Smooth muscle cell (in vitro differentiated cells): Measurements from ENCODE around the gene CSTPP1. TPM values are rescaled to one million over a fixed set of nuclear protein-coding genes. Genes with fewer than 3 reads are reported as not detected.

ENCODE experiments used
- DNase-seq: peaks from one replicate; lab custom pipeline; 2025; ENCODE audit not compliant: unreplicated experiment; lab: John Stamatoyannopoulos, UW
- H2AFZ ChIP-seq: fragments of 200-600 bp; sonication (generic); 2 replicates; pipeline ENCODE4 v1.6.0; 2016; ENCODE audit warnings: antibody characterized with exemption, low read depth, mild to moderate bottlenecking
- H3F3A ChIP-seq: fragments of 200-600 bp; sonication (generic); 2 replicates; pipeline ENCODE4 v1.6.0; 2017; ENCODE audit warnings: antibody characterized with exemption, low read depth
- H3K27ac ChIP-seq: fragments of 200-600 bp; sonication (generic); 2 replicates; pipeline ENCODE4 v1.5.1; 2016; ENCODE audit warnings: low read depth, mild to moderate bottlenecking
- H3K27me3 ChIP-seq: fragments of 200-600 bp; sonication (generic); 2 replicates; pipeline ENCODE4 v1.6.1; 2016; ENCODE audit warnings: low read depth, mild to moderate bottlenecking
- H3K36me3 ChIP-seq: fragments of 200-600 bp; sonication (generic); 2 replicates; pipeline ENCODE4 v1.5.1; 2016; ENCODE audit warnings: low read depth
- H3K4me1 ChIP-seq: fragments of 200-600 bp; sonication (generic); 2 replicates; pipeline ENCODE4 v1.5.1; 2016; ENCODE audit warnings: low read depth
- H3K4me2 ChIP-seq: fragments of 200-600 bp; sonication (generic); 2 replicates; pipeline ENCODE4 v1.6.0; 2016; ENCODE audit warnings: mild to moderate bottlenecking
- H3K4me3 ChIP-seq: fragments of 200-600 bp; sonication (generic); 2 replicates; pipeline ENCODE4 v1.5.1; 2016; ENCODE audit warnings: mild to moderate bottlenecking
- H3K79me2 ChIP-seq: fragments of 200-600 bp; sonication (generic); 2 replicates; pipeline ENCODE4 v1.6.0; 2016; ENCODE audit warnings: low read depth, mild to moderate bottlenecking
- H3K9ac ChIP-seq: fragments of 200-600 bp; sonication (generic); 2 replicates; pipeline ENCODE4 v1.6.0; 2016; ENCODE audit warnings: low read depth
- H3K9me3 ChIP-seq: fragments of 200-600 bp; sonication (generic); replicated peaks from 2 replicates; pipeline ENCODE4 v1.5.1; 2016; ENCODE audit warnings: low read depth
- H4K20me1 ChIP-seq: fragments of 200-600 bp; sonication (generic); 2 replicates; pipeline ENCODE4 v1.6.0; 2016; ENCODE audit warnings: low read depth
- WGBS: methylation state at CpG from one replicate; pipeline ENCODE4 v1.1.7; 2016; ENCODE audit warnings: low lambda C conversion rate; 5-methylcytosine and 5-hydroxymethylcytosine counted together
- polyA plus RNA-seq: library from polyadenylated mRNA; unstranded; fragments of >200 nt; fragmentation: Nextera tagmentation; extraction: Ambion mirVana; gene quantifications from 2 replicates; pipeline ENCODE4 v1.2.1, GENCODE V29; 2016
- total RNA-seq: library from RNA; depleted of rRNA; stranded (reverse); fragments of >200 nt; gene quantifications from 2 replicates; pipeline ENCODE4 v1.2.3, GENCODE V29; 2014
- TF ChIP-seq, protein P1 (sequence below): fragments of 200-600 bp; sonication (generic); IDR thresholded peaks from 2 replicates; pipeline ENCODE4 v1.5.1; 2017; ENCODE audit warnings: borderline replicate concordance, mild to moderate bottlenecking, antibody characterized with exemption; ENCODE audit not compliant: insufficient read depth, poor library complexity, severe bottlenecking

Gene CSTPP1
- total and polyA plus RNA-seq, 2 experiments from 2014 or later, result 37.4 to 44.8 TPM

DNA sequence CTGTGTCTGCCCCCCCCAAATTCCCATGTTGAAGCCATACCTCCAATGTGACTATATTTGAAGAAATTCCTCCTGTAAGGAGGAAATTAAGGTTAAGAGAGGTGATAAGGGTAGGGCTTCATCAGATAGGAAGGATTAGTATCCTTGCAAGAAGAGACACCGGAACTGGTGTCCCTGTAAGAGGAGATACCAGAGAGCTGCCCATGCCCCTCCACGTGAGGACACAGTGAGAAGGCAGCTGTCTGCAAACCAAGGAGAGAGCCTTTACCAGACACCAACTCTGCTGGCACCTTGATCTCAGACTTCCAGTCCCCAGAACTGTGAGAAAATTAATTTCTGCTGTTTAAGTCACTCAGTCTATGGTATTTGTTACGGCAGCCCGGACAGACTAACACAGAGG is 130.8 kb downstream of the CSTPP1 start:
- H3K4me1 ChIP-seq, result peaks cover 18% of the 10 kb centered on the region
- TF ChIP-seq, protein P1, sequence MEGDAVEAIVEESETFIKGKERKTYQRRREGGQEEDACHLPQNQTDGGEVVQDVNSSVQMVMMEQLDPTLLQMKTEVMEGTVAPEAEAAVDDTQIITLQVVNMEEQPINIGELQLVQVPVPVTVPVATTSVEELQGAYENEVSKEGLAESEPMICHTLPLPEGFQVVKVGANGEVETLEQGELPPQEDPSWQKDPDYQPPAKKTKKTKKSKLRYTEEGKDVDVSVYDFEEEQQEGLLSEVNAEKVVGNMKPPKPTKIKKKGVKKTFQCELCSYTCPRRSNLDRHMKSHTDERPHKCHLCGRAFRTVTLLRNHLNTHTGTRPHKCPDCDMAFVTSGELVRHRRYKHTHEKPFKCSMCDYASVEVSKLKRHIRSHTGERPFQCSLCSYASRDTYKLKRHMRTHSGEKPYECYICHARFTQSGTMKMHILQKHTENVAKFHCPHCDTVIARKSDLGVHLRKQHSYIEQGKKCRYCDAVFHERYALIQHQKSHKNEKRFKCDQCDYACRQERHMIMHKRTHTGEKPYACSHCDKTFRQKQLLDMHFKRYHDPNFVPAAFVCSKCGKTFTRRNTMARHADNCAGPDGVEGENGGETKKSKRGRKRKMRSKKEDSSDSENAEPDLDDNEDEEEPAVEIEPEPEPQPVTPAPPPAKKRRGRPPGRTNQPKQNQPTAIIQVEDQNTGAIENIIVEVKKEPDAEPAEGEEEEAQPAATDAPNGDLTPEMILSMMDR, result no peak
- H3K4me3 ChIP-seq, result no peak overlapping the region
- H3K4me2 ChIP-seq, result no peak overlapping the region
- H3K9me3 ChIP-seq, result no peaks in the 10 kb centered on the region
- DNase-seq, result no peak
- 78% methylated on average over 4 of the region's 4 CpGs for WGBS
- no peak overlapping the region for H3K27ac ChIP-seq
- H2AFZ ChIP-seq, result no peak overlapping the region
- no peaks in the 10 kb centered on the region for H3K27me3 ChIP-seq
- H3F3A ChIP-seq, result no peaks in the 10 kb centered on the region
- H3K36me3 ChIP-seq, result no peaks in the 10 kb centered on the region
- no peak overlapping the region for H3K9ac ChIP-seq
- H3K79me2 ChIP-seq, result no peaks in the 10 kb centered on the region
- H4K20me1 ChIP-seq, result no peaks in the 10 kb centered on the region

DNA sequence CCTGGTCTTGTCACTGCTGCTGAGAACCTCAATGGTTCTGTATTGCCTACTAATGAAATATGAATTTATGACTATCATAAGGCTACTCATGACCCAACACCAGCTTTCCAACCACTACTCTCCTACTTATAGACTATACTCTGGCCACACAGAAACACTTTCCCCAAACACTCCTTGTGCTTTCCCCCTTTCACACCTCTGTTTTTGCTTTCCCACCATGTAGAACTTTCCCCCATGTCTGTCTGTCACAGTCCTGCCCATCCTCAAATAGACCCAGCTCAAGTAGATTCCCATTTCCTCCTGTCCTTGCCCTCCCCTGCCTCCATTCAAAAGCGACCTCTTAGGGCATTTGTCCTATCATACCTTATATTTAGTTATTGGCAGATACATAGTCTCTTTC is 134.2 kb downstream of the CSTPP1 start:
- peaks cover 18% of the 10 kb centered on the region for H3K4me1 ChIP-seq
- no peak overlapping the region for H3K9ac ChIP-seq
- H3F3A ChIP-seq, result no peaks in the 10 kb centered on the region
- H2AFZ ChIP-seq, result no peak overlapping the region
- TF ChIP-seq, protein P1, result no peak
- no peak overlapping the region for H3K27ac ChIP-seq
- no peak overlapping the region for H3K4me2 ChIP-seq
- H3K9me3 ChIP-seq, result no peaks in the 10 kb centered on the region
- no peaks in the 10 kb centered on the region for H4K20me1 ChIP-seq
- no peaks in the 10 kb centered on the region for H3K79me2 ChIP-seq
- H3K4me3 ChIP-seq, result no peak overlapping the region
- no peaks in the 10 kb centered on the region for H3K27me3 ChIP-seq
- DNase-seq, result no peak
- no peaks in the 10 kb centered on the region for H3K36me3 ChIP-seq
- 95% methylated on average over 1 of the region's 1 CpG for WGBS

DNA sequence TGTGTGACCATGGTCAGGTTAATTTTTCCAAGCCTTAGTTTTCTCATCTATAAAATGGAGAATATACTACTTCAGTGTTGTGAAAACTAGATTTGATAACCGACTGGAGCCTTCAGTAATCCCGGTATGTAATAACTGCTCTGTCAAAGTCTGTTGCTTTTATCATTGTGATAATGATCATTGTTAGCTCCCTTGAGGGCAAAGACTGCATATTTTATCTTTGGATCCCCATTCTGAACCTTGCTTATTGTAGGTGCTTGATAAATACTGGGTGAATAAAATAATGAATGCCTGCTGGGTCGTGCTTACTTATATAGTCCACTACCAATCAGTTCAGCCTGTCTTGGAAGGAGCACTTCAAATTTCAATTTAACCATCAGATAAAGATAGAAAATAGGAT is 134.8 kb downstream of the CSTPP1 start:
- Histone ChIP-seq H3K9ac (no peak overlapping the region), H3K4me3 (no peak overlapping the region), H3K27me3 (no peaks in the 10 kb centered on the region), H3K4me1 (peaks cover 18% of the 10 kb centered on the region), H3F3A (no peaks in the 10 kb centered on the region), H3K9me3 (no peaks in the 10 kb centered on the region), H3K27ac (no peak overlapping the region), H3K36me3 (no peaks in the 10 kb centered on the region), H3K4me2 (no peak overlapping the region), H4K20me1 (no peaks in the 10 kb centered on the region), H2AFZ (no peak overlapping the region), H3K79me2 (no peaks in the 10 kb centered on the region)
- WGBS, result 63% methylated on average over 3 of the region's 3 CpGs
- DNase-seq, result no peak
- TF ChIP-seq, protein P1, result no peak

DNA sequence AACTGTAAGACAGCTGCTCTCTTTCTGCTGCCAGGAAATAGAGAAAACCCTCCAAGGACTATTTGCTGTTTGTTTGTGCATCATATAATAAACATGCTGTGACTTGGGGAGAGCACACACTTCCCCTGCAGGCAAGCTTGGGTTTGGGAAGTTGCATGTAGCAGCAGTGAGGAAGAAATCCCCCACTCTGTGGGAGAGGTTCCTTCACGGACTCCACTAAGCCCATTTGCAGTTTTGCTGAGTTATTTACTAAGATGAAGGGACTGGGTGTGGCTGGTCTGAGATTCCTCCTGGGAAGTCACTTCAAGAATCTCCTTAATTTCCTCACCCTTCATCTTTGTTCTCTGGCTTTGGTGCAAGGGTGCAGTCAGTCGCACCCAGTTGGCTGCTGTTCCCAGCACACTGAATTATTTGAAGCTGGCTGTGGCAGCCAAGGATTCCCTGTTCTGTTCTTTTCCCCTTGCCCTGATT is 135.3 kb downstream of the CSTPP1 start:
- H3K4me2 ChIP-seq, result no peak overlapping the region
- no peak overlapping the region for H2AFZ ChIP-seq

More for the DNA sequence above, 135.3 kb downstream of the CSTPP1 start:
- Histone ChIP-seq H3K9ac (no peak overlapping the region), H3K4me1 (peaks cover 17% of the 10 kb centered on the region), H3K36me3 (no peaks in the 10 kb centered on the region), H3K79me2 (no peaks in the 10 kb centered on the region), H3K27me3 (no peaks in the 10 kb centered on the region), H3K4me3 (no peak overlapping the region), H3K9me3 (no peaks in the 10 kb centered on the region), H4K20me1 (no peaks in the 10 kb centered on the region), H3K27ac (no peak overlapping the region), H3F3A (no peaks in the 10 kb centered on the region)
- TF ChIP-seq, protein P1, result no peak
- WGBS, result 16% methylated on average over 2 of the region's 2 CpGs
- DNase-seq, result no peak
